Gastrocnemius medialis (tissue), 4 donors: ENCODE measurements around the gene DEDD2. TPM values are rescaled to one million over a fixed set of nuclear protein-coding genes. Genes with fewer than 3 reads are reported as not detected.

Experiments
- ATAC-seq, 2 donors: fragments of 150-250 bp; one replicate each; pipeline ENCODE4 v1.9.1; 2016
- DNase-seq, 2 donors: peaks; one replicate each; pipeline ENCODE4 v3.0.0-alpha.2; 2019
- H3K27ac ChIP-seq, 4 donors: fragments of 200-600 bp; sonication (generic); 1 replicate in 1 of 4; 2 replicates in 3 of 4; pipeline ENCODE4 v1.5.1; 2016 to 2018; ENCODE audit warnings: mild to moderate bottlenecking in 2 of 4, moderate library complexity in 1 of 4
- H3K27me3 ChIP-seq, 3 donors: fragments of 200-600 bp; sonication (generic) in 2 of 3; 1 replicate in 1 of 3; 2 replicates in 2 of 3; pipeline versions ENCODE4 v1.5.1 to v1.6.0; 2016 to 2019; ENCODE audit warnings: mild to moderate bottlenecking in 1 of 3, moderate library complexity in 1 of 3
- H3K36me3 ChIP-seq, 2 donors: fragments of 200-600 bp; sonication (generic) in 1 of 2; one replicate each; pipeline ENCODE4 v1.5.1; 2017 to 2018
- H3K4me1 ChIP-seq, 2 donors: fragments of 200-600 bp; sonication (generic) in 1 of 2; one replicate each; pipeline ENCODE4 v1.5.1; 2016 to 2017; ENCODE audit warnings: mild to moderate bottlenecking in 2 of 2
- H3K4me3 ChIP-seq, 4 donors: fragments of 200-600 bp; sonication (generic) in 3 of 4; 1 replicate in 1 of 4; 2 replicates in 3 of 4; pipeline ENCODE4 v1.5.1; 2016 to 2019; ENCODE audit warnings: mild to moderate bottlenecking in 2 of 4
- H3K9me3 ChIP-seq, 3 donors: fragments of 200-600 bp; sonication (generic) in 2 of 3; 1 replicate in 1 of 3; 2 replicates in 2 of 3; pipeline ENCODE4 v1.5.1; 2016 to 2019
- CTCF ChIP-seq, 5 experiments: fragments of 450-650 bp in 3 of 5; fragments of 200-600 bp in 2 of 5; sonication (generic) in 2 of 5; IDR thresholded peaks in 4 of 5; conservative IDR thresholded peaks in 1 of 5; 1 replicate in 4 of 5; 2 replicates in 1 of 5; pipeline ENCODE4 v1.5.1; 2016 to 2019; ENCODE audit warnings: antibody characterized with exemption in 5 of 5, mild to moderate bottlenecking in 3 of 5, moderate library complexity in 3 of 5
- POLR2A ChIP-seq, 2 donors: fragments of 450-650 bp; IDR thresholded peaks; one replicate each; pipeline ENCODE4 v1.6.1; 2017; ENCODE audit warnings: antibody characterized with exemption in 2 of 2, mild to moderate bottlenecking in 2 of 2, moderate library complexity in 2 of 2
- in situ Hi-C, 4 donors: fragments of 200-750 bp; cut with MboI; loops; one replicate each; pipeline versions ENCODE4 v1.15.0 to v1.8.0; 2017; ENCODE audit warnings: low sequenced_read_pairs in 4 of 4
- intact Hi-C: fragments of 100-400 bp; cut with DNase I; formaldehyde crosslinking; loops from one replicate; pipeline ENCODE4 v1.15.1; 2023; ENCODE audit warnings: low total_unique reads
- total RNA-seq, 4 donors: library from RNA; depleted of rRNA; stranded (reverse); fragments of >200 nt; gene quantifications; one replicate each; pipeline versions ENCODE4 v1.1.0 to v1.2.3, GENCODE V29; 2016

The DEDD2 gene
- total RNA-seq, 4 donors from 2014 or later, result 22.5 to 33.6 (median 29.2) TPM

- peaks cover 28 to 43% of the 10 kb centered on the region in 2 donors for H3K4me1 ChIP-seq
- no peaks in the 10 kb centered on the region for H3K9me3 ChIP-seq
- H3K27ac ChIP-seq, result no peak overlapping the region
- ATAC-seq (no peak), DNase-seq (no peak)
- H3K36me3 ChIP-seq, result peaks cover 0 to 48% of the 10 kb centered on the region in 2 donors
- in situ Hi-C loops (no loop called here), intact Hi-C loops (loop anchor here (10.0 kb wide), 1 partner anchor 350 kb away; the partner anchor contains the start of gene RPS19)
- TF ChIP-seq POLR2A (IDR thresholded peaks at IDR 0.05) (no peak), CTCF (IDR thresholded peaks at IDR 0.05 in 4 of 5, conservative IDR thresholded peaks at IDR 0.05 in 1 of 5) (no peak)
- no peak overlapping the region for H3K4me3 ChIP-seq
- no peaks in the 10 kb centered on the region for H3K27me3 ChIP-seq
Observed at GRCh38 chr19:42214810-42215485, 2.5 kb downstream of the DEDD2 start.

GRCh38 chr19:42212886-42213285 lies 4.6 kb downstream of the DEDD2 start:
- in situ Hi-C loops (no loop called here), intact Hi-C loops (loop anchor here (10.0 kb wide), 1 partner anchor 348 kb away; the partner anchor contains the start of gene RPS19)
- TF ChIP-seq CTCF (IDR thresholded peaks at IDR 0.05 in 4 of 5, conservative IDR thresholded peaks at IDR 0.05 in 1 of 5) (no peak), POLR2A (IDR thresholded peaks at IDR 0.05) (no peak)
- Histone ChIP-seq H3K27me3 (no peaks in the 10 kb centered on the region), H3K4me1 (peaks cover 16 to 24% of the 10 kb centered on the region in 2 donors), H3K9me3 (no peaks in the 10 kb centered on the region), H3K4me3 (no peak overlapping the region), H3K36me3 (peaks cover 0 to 68% of the 10 kb centered on the region in 2 donors), H3K27ac (no peak overlapping the region)
- ATAC-seq (no peak), DNase-seq (no peak)

- DNase-seq (no peak), ATAC-seq (no peak)
- no peak overlapping the region for H3K4me3 ChIP-seq
- H3K27me3 ChIP-seq, result no peaks in the 10 kb centered on the region
- TF ChIP-seq CTCF (IDR thresholded peaks at IDR 0.05 in 4 of 5, conservative IDR thresholded peaks at IDR 0.05 in 1 of 5), result no peak
- no peak for TF ChIP-seq POLR2A (IDR thresholded peaks at IDR 0.05)
- in situ Hi-C loops (no loop called here), intact Hi-C loops (no loop called here)
- H3K27ac ChIP-seq, result no peak overlapping the region
- H3K4me1 ChIP-seq, result peaks cover 0 to 5% of the 10 kb centered on the region in 2 donors
- H3K9me3 ChIP-seq, result no peaks in the 10 kb centered on the region
- peaks cover 0 to 83% of the 10 kb centered on the region in 2 donors for H3K36me3 ChIP-seq
Observed at GRCh38 chr19:42208612-42209011, 8.9 kb downstream of the DEDD2 start.

- ATAC-seq (no peak), DNase-seq (no peak)
- Histone ChIP-seq H3K36me3 (peaks cover 0 to 83% of the 10 kb centered on the region in 2 donors), H3K4me1 (no peaks in the 10 kb centered on the region), H3K4me3 (no peak overlapping the region), H3K27ac (no peak overlapping the region), H3K9me3 (no peaks in the 10 kb centered on the region), H3K27me3 (no peaks in the 10 kb centered on the region)
- TF ChIP-seq CTCF (IDR thresholded peaks at IDR 0.05 in 4 of 5, conservative IDR thresholded peaks at IDR 0.05 in 1 of 5) (no peak), POLR2A (IDR thresholded peaks at IDR 0.05) (no peak)
- intact Hi-C loops, result no loop called here
- in situ Hi-C loops, result no loop called here
Observed at GRCh38 chr19:42207767-42208271, 9.7 kb downstream of the DEDD2 start.
